ENCODE results near the gene SBDS. TPM values are rescaled to one million over a fixed set of nuclear protein-coding genes. Genes with fewer than 3 reads are reported as not detected.
A peak's percentile ranks its signal among the peaks of the same experiment; 100 is the strongest.
"Not testable (repeated sequence)": the region's sequence is repeated elsewhere in the genome, so short reads cannot be mapped to it uniquely, and the experiment has no call there.

Gene SBDS
- total RNA-seq = 100 to 1,000 TPM in 4 of 7 donors, 10 to 100 TPM in 3; 70.7 to 123 (median 108) TPM
- polyA plus RNA-seq = 100 to 1,000 TPM; 119 to 157 TPM
- long read RNA-seq, donor 1, transcript SBDS-201 (5 exons, 1,631 nt) = major isoform, 430 of 464 reads
- long read RNA-seq, donor 1, partial matches to known transcripts = 20 of 464 reads
- long read RNA-seq, donor 1, other reads (novel, unspliced or antisense) = 14 of 464 reads
- long read RNA-seq, donor 2, transcript SBDS-201 (5 exons, 1,631 nt) = major isoform, 28 of 28 reads
- long read RNA-seq, donor 2, partial matches to known transcripts = 0 of 28 reads
- long read RNA-seq, donor 2, other reads (novel, unspliced or antisense) = 0 of 28 reads
- long read RNA-seq, donor 3, transcript SBDS-201 (5 exons, 1,631 nt) = major isoform, 111 of 122 reads
- long read RNA-seq, donor 3, partial matches to known transcripts = 5 of 122 reads
- long read RNA-seq, donor 3, other reads (novel, unspliced or antisense) = 6 of 122 reads

DNA sequence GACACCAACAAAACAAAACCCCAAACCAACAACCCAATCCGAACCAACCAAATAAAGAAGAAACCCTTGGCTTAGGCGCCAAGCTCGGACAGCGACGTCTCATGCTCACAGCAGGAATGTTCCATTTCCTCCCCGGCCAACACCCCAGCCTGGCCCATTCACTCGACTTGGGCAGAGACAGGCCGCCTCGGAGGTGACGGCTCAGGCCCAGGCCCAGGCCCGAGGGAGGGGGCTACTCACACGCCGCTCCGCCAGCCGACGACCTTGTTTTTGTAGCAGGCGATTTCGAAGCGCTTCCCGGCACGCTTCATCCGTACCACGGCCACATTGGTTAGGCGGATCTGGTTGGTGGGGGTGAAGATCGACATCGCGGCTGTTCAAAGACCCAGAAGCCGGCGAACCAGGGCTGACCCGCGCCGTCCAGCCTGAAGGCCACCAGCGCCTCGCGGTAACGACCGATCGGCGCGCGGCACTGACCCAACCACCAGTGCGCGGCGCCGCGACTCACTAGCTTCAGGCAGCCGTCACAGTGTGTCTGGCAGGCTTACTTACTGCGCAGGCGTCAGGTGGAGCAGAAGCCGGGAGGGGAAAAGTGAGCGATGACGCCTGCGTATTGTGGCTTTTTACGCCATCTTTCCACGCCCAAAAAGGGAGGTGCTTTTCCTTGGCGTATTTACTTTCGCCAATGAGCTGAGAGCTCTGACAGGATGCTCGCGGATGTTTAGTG is at the start of gene SBDS:
Gene SBDS, minus strand, starts transcription at position 537 of the 727 bp plus-strand sequence. Its CDS starts 169 bp downstream, at position 368.
- H3K36me3 ChIP-seq; H3K27me3 ChIP-seq; H3K4me1 ChIP-seq (ENCODE audit: insufficient read depth); intact Hi-C loops (cut with DNase I); H3K9me3 ChIP-seq: not testable (repeated sequence)
- 0% methylated on average over 58 to 59 of the region's 59 CpGs for WGBS, 3 donors
- Histone ChIP-seq H3K4me3 (peak within 1 kb of the TSS; percentile 75), H3K27ac (peak within 1 kb of the TSS; percentile 87 to 99)
- peak in 2 of 3 donors; percentile 13 to 16 for TF ChIP-seq CTCF (IDR thresholded peaks at IDR 0.05)
- TF ChIP-seq POLR2A (IDR thresholded peaks at IDR 0.05) = peak; percentile 97
- peak; percentile 92 to 97 (median 92) for DNase-seq

DNA sequence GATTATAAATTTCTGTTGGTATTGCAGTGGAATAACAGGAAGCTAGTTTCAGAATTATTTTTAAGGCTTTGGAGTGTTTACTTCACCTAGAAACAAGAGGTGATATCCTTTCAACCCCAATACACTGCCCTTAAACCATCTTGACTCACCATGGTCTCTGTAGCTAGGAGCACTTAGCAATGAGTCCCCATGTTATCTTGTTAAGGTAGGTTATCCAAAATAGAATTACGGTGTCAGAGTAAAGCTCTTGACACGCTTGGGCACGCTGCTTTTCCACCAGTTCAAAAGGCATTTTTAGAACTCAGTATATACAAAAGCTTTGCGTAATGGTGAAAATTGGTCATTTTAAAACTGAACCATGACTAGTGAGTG is 48.2 kb upstream of the SBDS start:
- H3K27ac ChIP-seq = peak overlapping the region in 1 of 2 donors; percentile 61
- H3K36me3 ChIP-seq; H3K4me3 ChIP-seq; H3K9me3 ChIP-seq; H3K27me3 ChIP-seq; DNase-seq; H3K4me1 ChIP-seq (ENCODE audit: insufficient read depth): not testable (repeated sequence)
- intact Hi-C loops (cut with DNase I) = loop anchor here in 1 of 4 donors (10.0 kb wide), 1 partner anchor 261 kb away; no protein-coding TSS in a partner anchor
- WGBS, 3 donors = 61 to 75% (median 69%) methylated on average over 4 of the region's 4 CpGs

DNA sequence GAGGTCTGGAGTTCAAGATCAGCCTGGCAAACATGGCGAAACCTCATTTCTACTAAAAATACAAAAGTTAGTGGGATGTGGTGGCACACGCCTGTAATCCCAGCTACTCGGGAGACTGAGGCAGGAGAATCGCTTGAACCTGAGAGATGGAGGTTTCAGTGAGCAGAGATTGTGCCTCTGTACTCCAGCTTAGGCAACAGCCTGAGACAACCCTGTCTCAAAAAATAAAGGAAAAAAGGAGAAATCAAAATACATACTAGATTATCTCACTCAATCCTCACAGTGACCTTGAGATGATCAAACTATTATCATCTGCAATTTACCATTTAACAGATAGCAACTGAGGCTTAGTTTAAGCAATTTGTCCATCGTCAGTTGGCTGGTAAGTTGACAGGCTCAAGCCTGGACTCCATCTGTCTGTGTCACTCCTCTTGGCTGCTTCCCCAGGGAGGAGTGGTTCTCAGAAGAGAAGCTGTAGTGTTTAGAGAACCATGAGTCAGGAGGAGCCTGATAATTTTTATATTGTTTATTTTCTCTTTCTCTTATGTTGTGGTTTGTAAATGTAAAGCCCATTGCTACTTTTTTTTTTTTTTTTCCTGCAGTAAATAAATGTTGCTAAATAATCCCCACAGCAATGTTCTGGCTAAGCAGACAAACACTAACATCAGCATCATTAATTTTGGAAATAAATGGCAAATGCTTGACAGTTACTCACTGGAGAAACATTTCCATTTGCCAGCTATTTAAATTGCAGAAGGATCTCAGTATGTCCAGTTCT is 47.6 kb upstream of the SBDS start:
- H3K27ac ChIP-seq = peak overlapping the region in 1 of 2 donors; percentile 67
- intact Hi-C loops (cut with DNase I) = loop anchor here in 1 of 4 donors (10.0 kb wide), 1 partner anchor 262 kb away; no protein-coding TSS in a partner anchor
- 52 to 59% (median 56%) methylated on average over 5 of the region's 5 CpGs for WGBS, 3 donors
- H3K36me3 ChIP-seq; H3K9me3 ChIP-seq; H3K27me3 ChIP-seq; H3K4me3 ChIP-seq; H3K4me1 ChIP-seq (ENCODE audit: insufficient read depth): not testable (repeated sequence)
- peak in 4 of 5 donors; percentile 54 to 78 (median 64) for DNase-seq

- intact Hi-C loops (cut with DNase I) = loop anchor here in 1 of 4 donors (10.0 kb wide), 1 partner anchor 264 kb away; no protein-coding TSS in a partner anchor
- peak overlapping the region in 1 of 2 donors; percentile 52 for H3K27ac ChIP-seq
- WGBS, 3 donors = 26 to 36% (median 27%) methylated on average over 2 of the region's 2 CpGs
Measured at GRCh38 chr7:67040832-67041231, 45.4 kb upstream of the SBDS start.

DNA sequence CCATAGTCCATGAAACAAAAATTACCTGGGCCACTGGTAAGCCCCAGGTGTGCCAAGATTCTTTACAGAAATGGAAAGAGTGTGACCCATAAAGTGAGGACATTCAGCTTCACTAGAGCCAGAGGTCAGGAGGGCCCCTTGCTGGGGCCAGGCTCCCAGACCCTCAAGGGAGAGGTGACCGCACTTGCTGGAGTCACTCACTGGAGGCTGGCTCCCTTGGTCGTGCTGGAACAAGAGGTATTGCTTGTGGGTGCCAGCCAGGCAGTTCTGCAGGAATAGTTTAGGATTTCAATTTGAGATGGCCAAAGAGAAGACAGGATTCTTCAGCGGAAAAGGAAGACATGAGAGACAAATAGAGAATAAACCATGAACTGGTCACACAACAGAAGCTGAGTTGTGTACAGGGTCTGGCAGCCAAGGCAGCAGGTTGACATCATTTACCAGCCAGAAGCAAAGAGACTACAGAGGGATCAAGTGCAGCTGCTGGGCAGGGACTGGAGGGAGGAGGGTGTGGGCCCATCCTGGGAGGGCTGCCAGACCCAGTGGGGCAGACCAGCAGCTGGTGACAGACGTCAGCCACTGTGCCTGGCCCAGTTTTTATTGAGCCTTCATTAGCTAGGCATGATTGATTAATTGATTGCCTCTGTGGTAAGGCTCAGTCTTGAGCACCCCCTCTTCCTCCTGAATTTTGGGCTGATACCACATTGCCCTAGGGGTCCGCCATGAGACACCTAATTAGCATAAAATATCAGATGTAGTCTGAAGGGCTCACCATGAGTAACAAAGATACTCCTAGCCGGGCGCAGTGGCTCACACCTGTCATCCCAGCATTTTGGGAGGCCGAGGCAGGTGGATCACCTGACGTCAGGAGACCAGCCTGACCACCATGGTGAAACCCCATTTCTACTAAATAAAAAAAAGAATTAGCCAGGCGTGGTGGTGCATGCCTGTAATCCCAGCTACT is 41.3 kb upstream of the SBDS start:
- 89 to 96% (median 92%) methylated on average over 10 of the region's 10 CpGs for WGBS, 3 donors

More at GRCh38 chr7:67040832-67041231, 45.4 kb upstream of the SBDS start:
- not testable (repeated sequence) for H3K27me3 ChIP-seq; H3K36me3 ChIP-seq; H3K4me3 ChIP-seq; DNase-seq; H3K9me3 ChIP-seq; H3K4me1 ChIP-seq (ENCODE audit: insufficient read depth)

More for the DNA sequence above, 41.3 kb upstream of the SBDS start:
- H3K9me3 ChIP-seq; intact Hi-C loops (cut with DNase I); H3K27me3 ChIP-seq; H3K27ac ChIP-seq; DNase-seq; H3K4me1 ChIP-seq (ENCODE audit: insufficient read depth); H3K4me3 ChIP-seq; H3K36me3 ChIP-seq: not testable (repeated sequence)
